ENCODE data around the gene CCDC141.
"Not testable (repeated sequence)": the region's sequence is repeated elsewhere in the genome, so short reads cannot be mapped to it uniquely, and the experiment has no call there.

CCDC141 gene, protein sequence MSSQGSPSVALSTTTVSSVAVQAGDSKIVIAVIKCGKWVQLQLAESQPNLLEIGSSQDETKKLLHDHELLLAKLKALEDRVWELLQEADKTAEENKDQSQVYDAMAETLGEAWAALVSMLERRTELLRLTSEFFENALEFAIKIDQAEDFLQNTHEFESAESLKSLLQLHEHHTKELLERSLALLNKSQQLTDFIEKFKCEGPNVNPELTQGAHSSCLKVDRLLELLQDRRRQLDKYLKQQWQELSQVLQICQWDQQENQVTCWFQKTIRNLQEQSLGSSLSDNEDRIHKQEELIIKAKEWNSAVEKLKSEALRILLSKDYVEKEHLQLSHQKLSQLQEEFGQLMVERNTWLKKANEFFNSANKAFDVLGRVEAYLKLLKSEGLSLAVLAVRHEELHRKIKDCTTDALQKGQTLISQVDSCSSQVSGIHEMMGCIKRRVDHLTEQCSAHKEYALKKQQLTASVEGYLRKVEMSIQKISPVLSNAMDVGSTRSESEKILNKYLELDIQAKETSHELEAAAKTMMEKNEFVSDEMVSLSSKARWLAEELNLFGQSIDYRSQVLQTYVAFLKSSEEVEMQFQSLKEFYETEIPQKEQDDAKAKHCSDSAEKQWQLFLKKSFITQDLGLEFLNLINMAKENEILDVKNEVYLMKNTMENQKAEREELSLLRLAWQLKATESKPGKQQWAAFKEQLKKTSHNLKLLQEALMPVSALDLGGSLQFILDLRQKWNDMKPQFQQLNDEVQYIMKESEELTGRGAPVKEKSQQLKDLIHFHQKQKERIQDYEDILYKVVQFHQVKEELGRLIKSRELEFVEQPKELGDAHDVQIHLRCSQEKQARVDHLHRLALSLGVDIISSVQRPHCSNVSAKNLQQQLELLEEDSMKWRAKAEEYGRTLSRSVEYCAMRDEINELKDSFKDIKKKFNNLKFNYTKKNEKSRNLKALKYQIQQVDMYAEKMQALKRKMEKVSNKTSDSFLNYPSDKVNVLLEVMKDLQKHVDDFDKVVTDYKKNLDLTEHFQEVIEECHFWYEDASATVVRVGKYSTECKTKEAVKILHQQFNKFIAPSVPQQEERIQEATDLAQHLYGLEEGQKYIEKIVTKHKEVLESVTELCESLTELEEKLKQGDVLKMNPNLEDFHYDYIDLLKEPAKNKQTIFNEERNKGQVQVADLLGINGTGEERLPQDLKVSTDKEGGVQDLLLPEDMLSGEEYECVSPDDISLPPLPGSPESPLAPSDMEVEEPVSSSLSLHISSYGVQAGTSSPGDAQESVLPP (N-terminal part only)

GRCh38 chr2:179049546-179050311, at the start of gene CCDC141:
CCDC141 (minus strand) TSS chr2:179050137; CDS start chr2:179049941, 196 bp downstream.
- DNase-seq: peak; percentile 70

DNA sequence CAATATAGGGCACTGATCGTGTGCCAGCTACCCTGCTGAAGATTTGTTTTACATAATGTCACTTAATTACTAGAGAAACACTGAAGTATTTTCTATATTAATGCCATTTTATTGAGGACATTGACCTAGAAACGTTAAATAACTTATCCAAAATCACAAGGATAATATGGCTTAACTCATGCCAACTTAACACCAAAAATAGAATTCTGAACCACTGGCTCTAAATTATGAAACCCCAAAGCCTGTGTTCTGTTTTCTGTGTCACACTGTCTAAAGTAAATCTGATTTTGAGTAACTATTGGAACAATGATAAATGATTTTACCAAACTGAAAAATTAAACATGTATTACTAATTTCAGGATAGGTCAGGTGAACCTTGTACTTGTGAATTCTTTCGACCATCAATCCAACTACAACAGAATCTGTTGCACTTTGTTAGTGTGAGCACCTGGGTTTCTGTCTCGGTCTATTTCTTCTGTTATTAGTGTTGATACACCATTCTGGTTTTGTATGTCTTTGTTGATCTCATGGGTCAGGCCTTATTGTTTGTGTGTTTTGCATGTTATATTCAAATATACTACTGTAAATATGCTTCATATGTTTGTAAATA, 48.2 kb upstream of the CCDC141 start:
- DNase-seq: no peak

DNA sequence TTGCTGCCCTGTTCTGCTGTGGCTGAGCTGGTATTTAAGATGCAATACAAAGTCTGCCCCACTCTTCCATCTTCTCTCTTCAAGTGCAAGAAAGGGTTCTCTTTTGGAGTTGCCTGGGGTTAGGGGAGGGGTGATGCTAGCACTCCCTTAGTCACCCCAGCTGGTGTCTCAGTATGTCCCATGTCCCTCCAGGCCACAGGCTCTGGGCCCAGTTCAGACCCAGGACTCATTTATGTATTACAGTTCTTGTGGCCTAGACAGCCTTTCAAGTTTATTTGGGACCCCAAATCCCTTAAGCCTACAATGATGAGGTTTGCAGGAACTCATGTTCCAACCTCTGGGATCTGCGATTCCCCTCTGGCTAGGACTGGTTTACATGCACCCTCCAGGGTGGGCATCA, 47.2 kb upstream of the CCDC141 start:
- DNase-seq: no peak

GRCh38 chr2:179096090-179096489, 46.2 kb upstream of the CCDC141 start:
- DNase-seq: no peak

DNA sequence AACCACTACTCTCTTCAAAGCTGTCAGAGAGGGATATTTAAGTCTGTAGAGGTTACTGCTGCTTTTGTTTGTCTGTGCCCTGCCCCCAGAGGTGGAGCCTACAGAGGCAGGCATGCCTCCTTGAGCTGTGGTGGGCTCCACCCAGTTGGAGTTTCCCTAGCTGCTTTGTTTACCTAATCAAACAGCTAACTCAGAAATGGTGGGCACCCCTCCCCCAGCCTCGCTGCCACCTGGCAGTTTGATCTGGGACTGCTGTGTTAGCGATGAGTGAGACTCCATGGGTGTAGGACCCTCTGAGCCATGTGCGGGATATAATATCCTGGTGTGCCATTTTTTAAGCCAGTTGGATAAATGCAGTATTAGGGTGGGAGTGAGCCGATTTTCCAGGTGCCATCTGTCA, 43.0 kb upstream of the CCDC141 start:
- DNase-seq: not testable (repeated sequence)

- DNase-seq: no peak
Observed at GRCh38 chr2:179082697-179083096, 32.8 kb upstream of the CCDC141 start.

- DNase-seq: no peak
Observed at GRCh38 chr2:179081954-179082353, 32.0 kb upstream of the CCDC141 start.

DNA sequence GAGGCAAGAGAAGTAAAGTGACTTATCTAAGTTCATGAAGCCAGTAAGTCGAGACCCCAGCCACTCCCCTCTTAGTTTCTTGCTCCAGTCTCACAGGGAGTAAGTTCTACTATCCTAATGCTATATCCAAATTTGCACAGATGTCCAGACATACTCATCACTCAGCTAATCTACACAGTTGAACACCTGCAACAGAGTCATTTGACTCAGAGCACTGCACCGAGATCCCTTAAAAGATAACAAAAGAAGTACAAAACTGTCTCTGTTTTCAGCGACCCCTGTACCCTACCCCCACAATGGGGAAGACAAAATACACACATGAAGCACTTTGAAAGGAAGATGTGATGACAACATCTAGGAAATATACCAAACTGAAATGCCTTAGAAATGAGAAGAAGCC, 22.6 kb upstream of the CCDC141 start:
- no peak for DNase-seq

DNA sequence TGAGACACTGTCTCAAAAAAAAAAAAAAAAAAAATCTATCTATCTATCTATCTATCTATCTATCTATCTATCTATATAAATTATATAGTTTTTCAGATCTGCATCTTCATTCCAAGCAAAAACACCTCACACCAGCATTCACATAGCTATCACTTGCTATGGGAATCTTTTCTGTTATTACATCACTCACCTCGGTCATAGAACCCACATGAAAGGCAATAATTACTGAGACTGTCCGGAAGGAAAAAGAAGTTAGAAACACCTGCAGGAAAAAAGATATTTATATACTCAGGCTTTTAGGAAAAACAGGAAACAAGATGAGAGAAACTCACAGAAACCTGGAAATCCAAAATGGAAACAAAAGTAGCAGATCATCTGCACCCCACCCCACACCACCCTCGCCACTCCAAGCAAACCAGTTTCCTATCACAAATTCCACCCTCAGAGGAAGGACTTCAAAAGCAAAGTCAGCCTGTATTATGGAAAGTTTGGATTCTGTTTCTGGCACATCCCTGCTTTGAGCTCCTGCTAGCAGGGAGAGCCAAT, 21.9 kb upstream of the CCDC141 start:
- no peak for DNase-seq

DNA sequence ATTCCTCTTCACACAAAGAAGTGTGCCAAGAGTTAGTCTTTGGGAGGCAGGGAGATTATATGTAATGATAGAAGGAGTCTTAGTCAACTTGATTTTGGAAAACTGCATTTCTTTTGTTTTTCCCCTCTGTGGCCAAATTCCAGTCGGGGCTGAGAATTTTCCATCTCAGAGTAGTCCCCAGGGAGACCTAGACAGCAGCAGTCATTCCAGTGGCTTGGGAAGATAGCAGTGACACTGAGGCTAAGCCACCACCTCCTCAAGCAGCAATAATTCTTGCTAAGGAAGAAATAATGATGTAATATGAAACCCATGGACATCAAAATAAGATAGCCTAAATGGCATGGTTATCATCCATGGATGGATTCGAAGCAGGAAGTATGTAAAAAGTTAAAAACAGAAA, 21.0 kb upstream of the CCDC141 start:
- DNase-seq: no peak

GRCh38 chr2:179069685-179070084, 19.7 kb upstream of the CCDC141 start:
- no peak for DNase-seq

- no peak for DNase-seq
Observed at GRCh38 chr2:179068991-179069643, 19.2 kb upstream of the CCDC141 start.

DNA sequence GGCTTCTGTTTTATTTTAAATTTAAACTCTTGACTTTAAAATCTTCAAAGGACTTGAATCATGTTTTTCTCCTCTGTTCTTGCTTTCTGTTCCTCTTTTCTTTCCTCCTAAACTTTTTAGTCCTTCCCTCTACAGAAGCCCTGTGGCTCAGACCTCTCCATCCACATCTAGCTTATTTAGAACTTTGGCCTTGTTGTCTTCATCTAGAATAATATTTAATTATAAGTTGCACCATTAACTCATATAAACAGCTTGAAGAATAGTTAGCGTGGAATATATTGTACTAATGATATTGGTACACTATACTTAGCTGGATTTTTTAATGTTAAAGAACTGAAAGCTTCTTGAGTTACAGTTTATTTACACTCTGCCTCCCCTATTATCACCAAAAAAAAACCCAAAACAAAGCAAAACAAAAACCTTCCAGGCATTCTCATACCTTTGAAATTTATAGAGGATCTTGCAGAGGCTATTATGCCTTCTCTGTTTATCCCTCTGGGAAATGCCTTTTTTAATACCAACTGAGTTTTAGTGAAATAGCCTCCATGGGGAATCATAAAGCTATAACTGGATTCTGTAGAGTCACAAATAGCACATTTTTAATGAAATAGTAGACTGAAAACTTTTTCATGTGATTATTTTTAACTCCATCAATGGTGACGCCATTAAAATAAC, 9.2 kb upstream of the CCDC141 start:
- no peak for DNase-seq

DNA sequence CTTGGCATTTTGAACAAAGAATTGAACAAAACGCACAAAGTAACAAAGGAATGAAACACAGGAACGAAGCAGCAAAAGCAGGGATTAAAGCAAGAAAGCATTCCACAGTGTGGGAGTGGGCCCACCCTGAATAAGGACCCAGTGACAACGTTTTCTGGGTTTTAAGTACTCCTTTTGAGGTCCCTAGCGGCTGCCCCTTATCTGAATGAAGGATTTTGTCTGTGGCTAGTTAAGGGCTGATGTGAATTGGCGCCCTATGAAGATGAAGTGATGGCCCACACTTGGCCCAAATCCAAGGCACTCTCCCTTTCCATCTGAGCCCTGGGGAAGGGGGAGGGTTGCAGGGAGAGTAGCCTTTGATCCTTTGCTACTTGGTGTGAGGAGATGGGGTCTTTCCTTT, 7.8 kb upstream of the CCDC141 start:
- no peak for DNase-seq

GRCh38 chr2:179053568-179053967, 3.6 kb upstream of the CCDC141 start:
- not testable (repeated sequence) for DNase-seq

- DNase-seq: no peak
Observed at GRCh38 chr2:179051250-179051649, 1.3 kb upstream of the CCDC141 start.

GRCh38 chr2:179050755-179051154, 818 bp upstream of the CCDC141 start:
- DNase-seq: no peak

GRCh38 chr2:179049203-179049545, 763 bp downstream of the CCDC141 start:
- DNase-seq: no peak

- no peak for DNase-seq
Observed at GRCh38 chr2:179048099-179048498, 1.8 kb downstream of the CCDC141 start.

- DNase-seq: not testable (repeated sequence)
Observed at GRCh38 chr2:179045602-179046001, 4.3 kb downstream of the CCDC141 start.

GRCh38 chr2:179044500-179044899, 5.4 kb downstream of the CCDC141 start:
- DNase-seq: no peak
